ENCODE measurements around the gene C7orf57.
"Not testable (repeated sequence)": the region's sequence is repeated elsewhere in the genome, so short reads cannot be mapped to it uniquely, and the experiment has no call there.

The C7orf57 gene

GRCh38 chr7:48077423-48077822, 42.1 kb downstream of the C7orf57 start:
- DNase-seq, result no peak
- intact Hi-C loops (cut with DNase I), result no loop called here

GRCh38 chr7:48078470-48078869, 43.1 kb downstream of the C7orf57 start:
- intact Hi-C loops (cut with DNase I), result no loop called here
- DNase-seq, result no peak

DNA sequence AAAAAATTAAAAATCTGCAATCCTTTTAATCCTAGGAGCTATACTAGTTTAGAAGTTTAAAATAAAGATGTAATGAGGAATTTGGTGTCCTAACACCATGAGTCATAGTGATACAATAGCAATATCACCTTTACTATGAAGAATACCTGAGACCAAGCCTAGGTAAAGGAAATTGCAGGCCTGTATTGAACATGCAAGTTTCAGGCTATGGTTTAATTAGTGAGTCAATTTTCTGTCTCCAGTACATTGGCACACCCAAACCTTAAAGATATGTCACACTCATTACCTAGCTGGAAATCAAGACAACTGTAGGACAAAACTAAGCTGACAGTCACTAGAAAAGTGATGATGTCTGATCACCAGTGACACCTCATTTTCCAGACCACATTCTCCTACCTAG, 47.0 kb downstream of the C7orf57 start:
- DNase-seq; intact Hi-C loops (cut with DNase I): not testable (repeated sequence)

- DNase-seq, result peak in 1 of 42 donors; percentile 17
- intact Hi-C loops (cut with DNase I), result no loop called here
These were observed 47.9 kb downstream of the C7orf57 start for GRCh38 chr7:48083114-48083830.

- intact Hi-C loops (cut with DNase I), result no loop called here
- DNase-seq, result no peak
These were observed 49.5 kb downstream of the C7orf57 start for GRCh38 chr7:48084727-48085432.

DNA sequence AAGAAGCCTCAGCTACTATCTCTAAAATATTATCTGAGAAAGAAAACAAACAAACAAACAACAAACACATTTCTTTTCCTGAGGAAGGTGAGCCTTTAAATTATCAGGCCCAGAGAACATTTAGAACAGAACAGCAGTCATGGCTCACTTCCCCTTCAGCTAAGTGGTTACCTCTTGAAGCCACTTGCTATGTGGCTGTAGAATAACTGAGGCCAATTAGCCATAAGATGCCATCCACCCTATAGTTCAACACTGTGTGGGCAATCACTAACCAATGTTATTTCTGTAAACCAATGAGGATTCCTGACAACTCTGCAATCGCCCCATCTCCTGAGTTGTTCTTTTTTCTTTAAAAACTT, 50.1 kb downstream of the C7orf57 start:
- no peak for DNase-seq
- intact Hi-C loops (cut with DNase I), result no loop called here

DNA sequence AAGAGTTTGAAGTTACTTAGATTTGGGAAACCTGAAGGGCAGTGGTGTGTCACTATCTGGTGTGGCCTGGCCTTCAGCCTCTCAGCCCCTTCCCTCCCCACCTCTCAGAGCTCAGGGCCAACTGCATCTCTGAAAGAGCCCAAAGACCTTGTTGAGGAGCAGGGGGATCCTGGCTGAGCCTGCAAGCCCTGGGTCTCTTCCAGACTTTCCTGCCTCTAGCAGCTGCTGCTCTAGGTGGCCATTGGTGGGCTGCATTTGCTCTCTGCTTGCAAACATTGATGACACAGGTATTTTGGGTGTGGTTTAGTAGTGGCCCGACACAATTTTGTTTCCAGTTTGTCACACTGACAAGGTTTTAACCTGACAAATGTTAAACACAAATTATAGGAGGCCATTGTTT, 50.6 kb downstream of the C7orf57 start:
- intact Hi-C loops (cut with DNase I), result no loop called here
- DNase-seq, result no peak

- DNase-seq, result no peak
- intact Hi-C loops (cut with DNase I), result no loop called here
These were observed 52.0 kb downstream of the C7orf57 start for GRCh38 chr7:48087349-48087748.

GRCh38 chr7:48088559-48089045, 53.3 kb downstream of the C7orf57 start:
- DNase-seq, result peak in 40 of 42 donors; percentile 22 to 85 (median 54)
- intact Hi-C loops (cut with DNase I), result no loop called here

DNA sequence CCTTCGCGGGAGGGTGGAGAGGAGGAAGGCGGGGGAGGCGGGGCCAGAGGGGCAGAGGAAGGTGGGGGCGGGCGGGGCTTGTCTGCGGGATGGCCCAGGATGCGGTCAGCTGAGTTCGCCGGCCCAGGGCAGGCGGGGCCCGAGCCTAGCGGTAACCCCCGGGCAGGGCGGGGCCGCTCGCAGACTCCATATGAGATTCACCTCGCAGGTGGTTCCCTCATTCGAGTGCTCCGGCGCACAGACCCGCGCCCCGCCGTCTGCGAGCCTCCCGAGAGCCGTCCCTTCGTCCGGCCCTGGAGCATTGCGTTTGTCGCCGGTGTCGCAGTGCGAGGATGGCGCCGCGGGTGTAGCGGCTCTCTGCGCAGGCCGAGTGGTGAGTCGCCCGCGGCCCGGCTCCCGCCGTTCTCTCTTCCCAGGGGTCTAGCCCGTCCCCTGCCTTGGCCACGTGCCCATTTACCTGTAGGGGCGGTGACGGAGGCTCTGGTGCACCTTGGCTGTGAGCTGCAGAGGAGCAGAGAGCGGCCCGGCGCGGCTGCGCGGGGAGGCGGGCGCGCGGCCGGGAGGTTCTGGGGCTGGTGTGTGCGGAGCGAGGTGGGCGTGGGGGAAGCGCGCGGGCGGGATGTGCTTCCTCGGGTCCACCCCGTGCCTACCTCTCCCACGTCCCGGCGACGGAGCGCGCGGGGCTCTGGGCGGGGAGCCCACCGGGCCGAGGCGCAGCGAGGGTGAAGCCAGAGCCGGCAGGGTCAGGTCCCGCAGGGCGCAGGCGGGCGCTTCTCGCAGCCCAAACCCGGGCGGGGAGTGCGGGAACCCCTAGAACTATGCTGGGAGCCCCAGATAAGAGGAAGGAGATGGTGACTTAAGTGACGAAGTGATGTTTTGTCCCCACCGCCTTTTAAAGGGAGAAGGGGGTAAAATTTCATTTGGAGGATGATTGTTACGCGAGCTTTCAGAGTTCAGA, 54.0 kb downstream of the C7orf57 start, which contains the start of gene UPP1:
Gene UPP1 (plus strand): TSS at position 220 of the 958 bp plus-strand sequence. CDS start 5,519 bp downstream, outside the sequence.
- intact Hi-C loops (cut with DNase I), result loop anchor here (10.0 kb wide), 1 partner anchor 115 kb away; the partner anchor contains the start of gene HUS1
- DNase-seq, result peak; percentile 42 to 94 (median 81)

DNA sequence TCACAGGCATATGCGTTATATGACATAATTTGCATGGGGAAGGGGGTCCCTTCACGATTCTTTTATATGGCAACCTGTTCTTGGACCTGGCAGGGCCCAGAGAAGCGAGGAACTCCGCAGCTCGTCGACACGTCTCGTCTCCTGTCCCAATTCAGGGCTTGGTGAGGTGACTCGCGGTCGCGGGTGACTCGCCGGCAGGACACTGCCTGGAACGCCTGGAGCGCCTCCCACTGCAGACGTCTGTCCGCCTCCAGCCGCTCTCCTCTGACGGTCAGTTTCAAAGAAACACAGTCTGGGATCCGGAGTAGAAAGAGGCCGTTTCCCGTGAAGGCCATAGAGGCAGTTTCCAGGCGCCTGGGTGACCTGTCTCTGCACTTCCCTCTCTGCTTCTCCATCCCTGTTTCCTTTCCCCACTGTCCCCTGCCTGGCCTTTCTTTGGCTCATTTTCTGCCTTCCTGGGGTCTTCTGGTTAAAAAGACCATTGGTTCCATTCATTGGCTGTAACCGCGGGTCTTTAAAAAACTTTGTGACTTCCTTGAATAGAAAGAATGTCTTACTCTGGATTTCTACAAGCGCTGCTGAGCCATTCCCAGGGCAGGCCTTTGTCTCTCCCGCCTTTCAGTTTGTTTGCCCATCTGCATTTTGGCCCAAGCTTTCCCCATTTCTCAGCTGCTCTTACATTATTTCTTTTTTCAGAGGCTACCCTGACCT, 54.9 kb downstream of the C7orf57 start:
- DNase-seq, result peak in 13 of 42 donors; percentile 14 to 66 (median 39)
- intact Hi-C loops (cut with DNase I), result loop anchor here (10.0 kb wide), 1 partner anchor 115 kb away; the partner anchor contains the start of gene HUS1

- peak in 3 of 42 donors; percentile 14 to 27 (median 15) for DNase-seq
- intact Hi-C loops (cut with DNase I), result loop anchor here (10.0 kb wide), 1 partner anchor 117 kb away; the partner anchor contains the start of gene HUS1
These were observed 56.4 kb downstream of the C7orf57 start for GRCh38 chr7:48091506-48092433.

- DNase-seq, result no peak
- intact Hi-C loops (cut with DNase I), result loop anchor here (10.0 kb wide), 1 partner anchor 120 kb away; the partner anchor contains the start of gene HUS1
These were observed 59.5 kb downstream of the C7orf57 start for GRCh38 chr7:48094861-48095293.

- intact Hi-C loops (cut with DNase I), result loop anchor here (10.0 kb wide), 1 partner anchor 121 kb away; the partner anchor contains the start of gene HUS1
- DNase-seq, result peak in 1 of 42 donors; percentile 31
These were observed 60.9 kb downstream of the C7orf57 start for GRCh38 chr7:48096273-48096672.

DNA sequence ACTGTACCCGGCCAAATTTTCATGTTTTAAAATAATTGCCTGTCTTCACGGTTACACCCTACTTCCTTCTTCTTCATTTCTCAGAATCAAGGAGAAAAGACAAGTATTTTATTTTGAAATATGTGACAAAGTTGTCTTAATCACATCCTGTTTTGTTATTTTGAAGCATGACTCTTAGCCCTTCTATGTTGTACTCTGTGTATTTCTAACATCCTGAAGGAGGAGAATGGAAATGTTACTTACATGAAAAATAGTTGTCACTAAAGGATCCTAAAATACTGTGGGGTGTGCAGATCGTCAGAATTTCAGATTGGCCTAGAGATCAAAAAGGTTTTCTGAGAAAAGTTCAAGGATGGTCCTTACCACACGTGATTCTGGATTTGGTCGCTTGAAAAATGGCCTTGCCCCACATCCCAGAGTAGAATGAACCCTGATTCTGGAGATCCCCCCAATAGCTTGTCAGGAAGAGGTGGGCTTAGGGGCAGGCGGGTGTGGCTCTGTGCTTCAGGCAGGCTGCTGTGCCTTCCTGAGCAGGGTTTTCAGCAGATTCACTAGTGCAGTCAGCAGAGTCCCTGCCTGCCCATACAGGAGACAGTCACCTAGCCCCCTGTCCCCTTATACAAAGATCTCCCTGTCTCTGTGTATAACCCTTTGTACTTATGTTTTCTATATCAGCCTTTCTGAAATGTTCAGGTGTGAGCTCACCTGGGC, 62.3 kb downstream of the C7orf57 start:
- intact Hi-C loops (cut with DNase I), result loop anchor here (10.0 kb wide), 1 partner anchor 123 kb away; the partner anchor contains the start of gene HUS1
- no peak for DNase-seq

GRCh38 chr7:48098846-48099245, 63.5 kb downstream of the C7orf57 start:
- intact Hi-C loops (cut with DNase I), result loop anchor here (10.0 kb wide), 1 partner anchor 124 kb away; the partner anchor contains the start of gene HUS1
- no peak for DNase-seq
